ENCODE measurements around the gene COPS3. TPM values are rescaled to one million over a fixed set of nuclear protein-coding genes. Genes with fewer than 3 reads are reported as not detected.

Gene COPS3
- total and polyA plus RNA-seq, 11 donors = 34.7 to 108 (median 74.0) TPM

DNA sequence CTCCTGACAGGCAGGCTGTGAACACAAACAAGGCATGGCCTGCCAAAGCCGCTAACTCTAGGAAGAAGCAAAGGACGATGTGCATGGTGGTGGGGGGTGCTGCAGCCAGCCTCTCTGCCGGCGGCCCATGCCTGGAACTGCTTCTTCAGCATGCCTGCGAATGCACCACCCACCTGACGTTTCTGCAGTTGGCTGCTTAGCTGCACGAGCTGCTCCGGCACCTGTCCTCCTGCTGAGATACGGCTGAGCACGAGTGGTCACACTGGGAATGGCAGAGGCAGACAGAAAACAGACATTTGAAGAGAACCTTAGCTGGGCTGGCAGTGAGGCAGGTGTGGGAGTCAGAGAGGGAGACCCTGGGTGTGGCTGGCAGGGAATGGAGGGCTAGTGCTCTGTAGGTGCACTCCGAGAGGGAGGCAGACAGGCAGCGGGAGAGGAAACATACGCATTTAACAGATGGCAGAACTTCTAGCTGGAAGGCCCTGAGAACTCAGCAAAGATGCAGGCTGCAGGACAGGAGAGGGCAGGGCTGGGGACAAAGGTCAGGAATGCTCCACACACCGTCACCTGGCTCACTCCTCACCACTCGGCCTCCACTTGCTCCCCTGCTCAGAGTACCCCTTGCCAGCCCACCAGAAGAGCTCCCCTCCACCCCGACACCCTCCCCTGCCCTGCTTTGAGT lies 49.3 kb downstream of the COPS3 start:
- Histone ChIP-seq H3K27ac (peak overlapping the region in 3 of 12 donors; percentile 19 to 66 (median 34)), H3K4me3 (no peak overlapping the region), H3K4me1 (peaks cover 0 to 74% (median 44%) of the 10 kb centered on the region in 12 donors), H3K36me3 (peaks cover 0 to 62% (median 59%) of the 10 kb centered on the region in 9 donors), H3K27me3 (no peaks in the 10 kb centered on the region), H3K9me3 (no peaks in the 10 kb centered on the region)
- intact Hi-C loops (cut with DNase I) = loop anchor here in 2 of 10 donors (10.0 kb wide), 2 partner anchors 47 to 87 kb away; no protein-coding TSS in a partner anchor
- TF ChIP-seq, protein P1, sequence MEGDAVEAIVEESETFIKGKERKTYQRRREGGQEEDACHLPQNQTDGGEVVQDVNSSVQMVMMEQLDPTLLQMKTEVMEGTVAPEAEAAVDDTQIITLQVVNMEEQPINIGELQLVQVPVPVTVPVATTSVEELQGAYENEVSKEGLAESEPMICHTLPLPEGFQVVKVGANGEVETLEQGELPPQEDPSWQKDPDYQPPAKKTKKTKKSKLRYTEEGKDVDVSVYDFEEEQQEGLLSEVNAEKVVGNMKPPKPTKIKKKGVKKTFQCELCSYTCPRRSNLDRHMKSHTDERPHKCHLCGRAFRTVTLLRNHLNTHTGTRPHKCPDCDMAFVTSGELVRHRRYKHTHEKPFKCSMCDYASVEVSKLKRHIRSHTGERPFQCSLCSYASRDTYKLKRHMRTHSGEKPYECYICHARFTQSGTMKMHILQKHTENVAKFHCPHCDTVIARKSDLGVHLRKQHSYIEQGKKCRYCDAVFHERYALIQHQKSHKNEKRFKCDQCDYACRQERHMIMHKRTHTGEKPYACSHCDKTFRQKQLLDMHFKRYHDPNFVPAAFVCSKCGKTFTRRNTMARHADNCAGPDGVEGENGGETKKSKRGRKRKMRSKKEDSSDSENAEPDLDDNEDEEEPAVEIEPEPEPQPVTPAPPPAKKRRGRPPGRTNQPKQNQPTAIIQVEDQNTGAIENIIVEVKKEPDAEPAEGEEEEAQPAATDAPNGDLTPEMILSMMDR (IDR thresholded peaks at IDR 0.05) = no peak
- no peak for TF ChIP-seq POLR2A (IDR thresholded peaks at IDR 0.05)
- DNase-seq (peak in 1 of 5 donors; percentile 20), ATAC-seq (no peak)
- 56 to 67% (median 62%) methylated on average over 15 to 16 of the region's 16 CpGs for WGBS, 4 donors

- Histone ChIP-seq H3K27me3 (no peaks in the 10 kb centered on the region), H3K4me1 (peaks cover 0 to 59% (median 30%) of the 10 kb centered on the region in 12 donors), H3K4me3 (no peak overlapping the region), H3K27ac (peak overlapping the region in 4 of 12 donors; percentile 63 to 80 (median 72)), H3K36me3 (peaks cover 0 to 83% (median 80%) of the 10 kb centered on the region in 9 donors), H3K9me3 (no peaks in the 10 kb centered on the region)
- ATAC-seq (no peak), DNase-seq (no peak)
- TF ChIP-seq, protein P1 (IDR thresholded peaks at IDR 0.05) = no peak
- no peak for TF ChIP-seq POLR2A (IDR thresholded peaks at IDR 0.05)
- intact Hi-C loops (cut with DNase I) = loop anchor here in 3 of 10 donors (2.0 to 10.0 kb wide), 3 partner anchors 39 to 85 kb away; no protein-coding TSS in a partner anchor
- WGBS, 4 donors = 85 to 88% (median 87%) methylated on average over 26 of the region's 26 CpGs
These were observed 51.3 kb downstream of the COPS3 start for GRCh38 chr17:17229416-17230384.

- H3K36me3 ChIP-seq = peaks cover 0 to 93% (median 90%) of the 10 kb centered on the region in 9 donors
- 68 to 76% (median 71%) methylated on average over 17 of the region's 17 CpGs for WGBS, 4 donors
- DNase-seq = peak in 1 of 5 donors; percentile 56
- intact Hi-C loops (cut with DNase I) = loop anchor here in 1 of 10 donors (2.0 kb wide), 1 partner anchor 38 kb away; no protein-coding TSS in a partner anchor
- TF ChIP-seq, protein P1 (IDR thresholded peaks at IDR 0.05) = no peak
- no peak for TF ChIP-seq POLR2A (IDR thresholded peaks at IDR 0.05)
- no peak overlapping the region for H3K4me3 ChIP-seq
- H3K27me3 ChIP-seq = no peaks in the 10 kb centered on the region
- H3K9me3 ChIP-seq = no peaks in the 10 kb centered on the region
- peaks cover 0 to 49% (median 21%) of the 10 kb centered on the region in 12 donors for H3K4me1 ChIP-seq
- H3K27ac ChIP-seq = peak overlapping the region in 9 of 12 donors; percentile 49 to 83 (median 71)
- peak; percentile 23 to 49 (median 44) for ATAC-seq
These were observed 52.3 kb downstream of the COPS3 start for GRCh38 chr17:17228521-17229279.
